K562 (cell line): ENCODE data around the gene GOLGA8J. TPM values are rescaled to one million over a fixed set of nuclear protein-coding genes. Genes with fewer than 3 reads are reported as not detected.

Experiments used
- ATAC-seq: fragments of 200-7000 bp; cut with Tn5 transposase; 3 replicates; pipeline ENCODE4 v1.9.1; 2020; ENCODE audit warnings: moderate library complexity
- BruUV-seq: library from RNA; stranded (reverse); fragments of 400-500 nt; replicated peaks from 2 replicates; lab custom pipeline; 2021; lab: Mats Ljungman, UMichigan
- CTCF ChIA-PET: fragments of 300-600 bp; formaldehyde crosslinking; extraction: SDS; loops from one replicate; lab custom pipeline; 2021; ENCODE audit warnings: low intra/inter-chr PET ratio; lab: Yijun Ruan, JAX
- POLR2A ChIA-PET: fragments of 300-600, 350-650 bp; sonication (Branson Sonifier 250); formaldehyde crosslinking; extraction: SDS; loops from one replicate; lab custom pipeline; 2021; ENCODE audit warnings: antibody characterized with exemption, inconsistent platforms; lab: Yijun Ruan, JAX
- DNase-seq, 4 experiments: peaks; one replicate each; pipeline versions ENCODE4 v3.0.0 to v3.0.0-alpha.2; 2011 to 2018; ENCODE audit warnings: low spot score in 3 of 4, mixed read lengths in 3 of 4; ENCODE audit errors: extremely low read depth in 1 of 4
- FAIRE-seq: peaks from 2 replicates; lab custom pipeline; 2011; peaks lifted over from hg19 to GRCh38; lab: Jason Lieb, UNC
- H2AFZ ChIP-seq: 2 replicates; pipeline ENCODE4 v1.6.0; 2011; ENCODE audit warnings: low read depth, low read length, control low read depth, inconsistent platforms
- H3K27ac ChIP-seq: fragments of 200-600 bp; 3 replicates; pipeline ENCODE4 v1.8.0; 2011; ENCODE audit warnings: low read depth, mild to moderate bottlenecking, control low read depth, inconsistent platforms, low read length, moderate library complexity, mixed read lengths; ENCODE audit errors: extremely low read depth
- H3K27me3 ChIP-seq, 2 experiments: fragments of 300-600 bp in 1 of 2; 2 replicates in 1 of 2; 3 replicates in 1 of 2; pipeline versions ENCODE4 v1.6.0 to v1.8.0; 2011; ENCODE audit warnings: inconsistent platforms in 2 of 2, low read length in 2 of 2, mild to moderate bottlenecking in 1 of 2, mixed read lengths in 1 of 2, moderate library complexity in 1 of 2; ENCODE audit not compliant: control insufficient read depth in 2 of 2, insufficient read depth in 2 of 2
- H3K36me3 ChIP-seq: fragments of 300-600 bp; 3 replicates; pipeline ENCODE4 v1.8.0; 2011; ENCODE audit warnings: mild to moderate bottlenecking, low read length, inconsistent platforms; ENCODE audit not compliant: control insufficient read depth, insufficient read depth
- H3K4me1 ChIP-seq, 2 experiments: fragments of 200-600 bp in 1 of 2; replicated peaks in 1 of 2; 2 replicates in 1 of 2; 3 replicates in 1 of 2; pipeline versions ENCODE4 v1.5.1 to v1.8.0; 2011; ENCODE audit warnings: inconsistent platforms in 2 of 2, low read length in 2 of 2, mild to moderate bottlenecking in 1 of 2, mixed read lengths in 1 of 2, moderate library complexity in 1 of 2; ENCODE audit not compliant: control insufficient read depth in 2 of 2, insufficient read depth in 2 of 2
- H3K4me2 ChIP-seq: 2 replicates; pipeline ENCODE4 v1.6.1; 2011; ENCODE audit warnings: low read length, control low read depth, inconsistent platforms, mixed read lengths; ENCODE audit not compliant: insufficient read depth
- H3K4me3 ChIP-seq: fragments of 200-600 bp; sonication (generic), shearing (Covaris generic); 2 replicates; pipeline ENCODE4 v1.5.1; 2016; ENCODE audit warnings: control low read depth, inconsistent platforms
- H3K79me2 ChIP-seq: fragments of 200-600 bp; 3 replicates; pipeline ENCODE4 v1.8.0; 2011; ENCODE audit warnings: low read length, inconsistent platforms; ENCODE audit not compliant: control insufficient read depth, insufficient read depth
- H3K9ac ChIP-seq, 2 experiments: 2 replicates each; pipeline versions ENCODE4 v1.6.0 to v1.6.1; 2011; ENCODE audit warnings: low read depth in 2 of 2, low read length in 2 of 2, control low read depth in 1 of 2, inconsistent platforms in 1 of 2, mild to moderate bottlenecking in 1 of 2, mixed read lengths in 1 of 2; ENCODE audit not compliant: insufficient read depth in 1 of 2
- H3K9me1 ChIP-seq: one replicate; pipeline ENCODE4 v1.6.0; 2011; ENCODE audit warnings: inconsistent platforms, mild to moderate bottlenecking, low read length, moderate library complexity; ENCODE audit not compliant: control insufficient read depth, insufficient read depth
- H3K9me3 ChIP-seq: replicated peaks from 2 replicates; pipeline ENCODE4 v1.5.1; 2011; ENCODE audit warnings: low read depth, low read length, inconsistent platforms; ENCODE audit not compliant: control insufficient read depth, insufficient read depth
- H4K20me1 ChIP-seq: replicated peaks from 2 replicates; pipeline ENCODE4 v1.6.1; 2011; ENCODE audit warnings: low read length, inconsistent platforms, mixed read lengths; ENCODE audit not compliant: control insufficient read depth, insufficient read depth
- ASH1L ChIP-seq: fragments of 450-650 bp; IDR thresholded peaks from 2 replicates; pipeline ENCODE4 v1.6.1; 2018; ENCODE audit warnings: borderline replicate concordance, mild to moderate bottlenecking, low read depth; ENCODE audit not compliant: partially characterized antibody
- EHMT2 ChIP-seq: fragments of 450-650 bp; IDR thresholded peaks from 2 replicates; pipeline ENCODE4 v1.6.1; 2018; ENCODE audit warnings: antibody characterized with exemption
- HDAC6 ChIP-seq: IDR thresholded peaks from 2 replicates; pipeline ENCODE4 v1.6.1; 2012; ENCODE audit warnings: low read depth, mild to moderate bottlenecking, control low read depth, inconsistent platforms, low read length, moderate library complexity
- HNRNPLL ChIP-seq: fragments of 200-400 bp; formaldehyde crosslinking; IDR thresholded peaks from 2 replicates; pipeline ENCODE4 v1.6.1; 2017; ENCODE audit warnings: low read length, low read depth, mild to moderate bottlenecking; ENCODE audit not compliant: poor library complexity, severe bottlenecking
- NEUROD1 ChIP-seq: fragments of 150-350 bp; IDR thresholded peaks from 2 replicates; pipeline ENCODE4 v1.6.1; 2014; ENCODE audit warnings: borderline replicate concordance, low read length, low read depth; ENCODE audit not compliant: partially characterized antibody
- NR2C2 ChIP-seq, 2 experiments: fragments of 200-800 bp in 1 of 2; sonication (Bioruptor generic) in 1 of 2; sonication (generic) in 1 of 2; formaldehyde crosslinking in 1 of 2; IDR thresholded peaks; 2 replicates each; pipeline versions ENCODE4 v1.6.1 to v1.8.0; 2016 to 2022; ENCODE audit warnings: mild to moderate bottlenecking in 1 of 2, missing compliant biosample characterization in 1 of 2, missing genetic modification characterization in 1 of 2, missing genetic modification reagents in 1 of 2
- SAFB2 ChIP-seq: fragments of 200-400 bp; formaldehyde crosslinking; IDR thresholded peaks from 2 replicates; pipeline ENCODE4 v1.6.1; 2018; ENCODE audit warnings: borderline replicate concordance, low read length, low read depth, moderate library complexity; ENCODE audit not compliant: severe bottlenecking
- TSC22D4 ChIP-seq: fragments of 450-650 bp; IDR thresholded peaks from 2 replicates; pipeline ENCODE4 v1.6.1; 2016; ENCODE audit warnings: missing genetic modification characterization, missing biosample characterization, control low read depth
- ZNF24 ChIP-seq: fragments of 450-650 bp; IDR thresholded peaks from 2 replicates; pipeline ENCODE4 v1.6.1; 2016
- ZZZ3 ChIP-seq: fragments of 450-650 bp; IDR thresholded peaks from 2 replicates; pipeline ENCODE4 v1.6.1; 2016; ENCODE audit warnings: antibody characterized with exemption, mild to moderate bottlenecking, moderate library complexity
- WGBS: fragments of 100-300 bp; shearing (Covaris generic); methylation state at CpG from one replicate; pipeline ENCODE4 v1.1.6; 2016; ENCODE audit warnings: low coverage, mixed read lengths; ENCODE audit not compliant: insufficient coverage; ENCODE audit errors: missing lambda C conversion rate; 5-methylcytosine and 5-hydroxymethylcytosine counted together
- in situ Hi-C: fragments of 300-500 bp; cut with MboI; formaldehyde crosslinking; loops from 4 replicates; pipeline ENCODE4 v1.15.0; 2018; ENCODE audit warnings: inconsistent platforms, mixed read lengths
- intact Hi-C: fragments of 100-400 bp; cut with micrococcal nuclease; formaldehyde crosslinking; loops from 2 replicates; pipeline ENCODE4 v1.14.2; 2022
- polyA plus RNA-seq, 8 experiments: library from polyadenylated mRNA; depleted of rRNA in 4 of 8; stranded (reverse) in 5 of 8; unstranded in 3 of 8; fragments of >200 nt; fragmentation: Nextera tagmentation in 2 of 8; fragmentation: Illumina TruSeq in 1 of 8; extraction: Ambion mirVana in 2 of 8; extraction: Trizol in 1 of 8; gene quantifications; 2 replicates each; pipeline versions ENCODE4 v1.2.1 to v1.2.3, GENCODE V29; 2011 to 2014; ENCODE audit warnings: inconsistent platforms in 1 of 8, missing spikeins in 1 of 8
- total RNA-seq, 7 experiments: library from RNA; depleted of rRNA in 6 of 7; stranded (reverse); fragments of >200 nt in 6 of 7; fragmentation: Illumina TruSeq in 2 of 7; extraction: Trizol in 2 of 7; gene quantifications; 2 replicates each; pipeline versions ENCODE4 v1.2.1 to v1.2.3, GENCODE V29; 2011 to 2021; ENCODE audit warnings: low replicate concordance in 1 of 7
- TF ChIP-seq, protein P1 (sequence below): conservative IDR thresholded peaks from 2 replicates; pipeline ENCODE4 v1.6.1; 2011; ENCODE audit warnings: low read depth, mild to moderate bottlenecking, low read length; ENCODE audit not compliant: control insufficient read depth
- TF ChIP-seq, protein P2 (sequence below), 2 experiments: IDR thresholded peaks; 2 replicates each; pipeline ENCODE4 v1.6.1; 2012; ENCODE audit warnings: improper control_type of control experiment in 2 of 2, low read depth in 2 of 2, low read length in 2 of 2, borderline replicate concordance in 1 of 2
- TF ChIP-seq, protein P3 (sequence below): fragments of 250-450 bp; sonication (Bioruptor Pico); IDR thresholded peaks from 2 replicates; pipeline ENCODE4 v1.4.0; 2020

The GOLGA8J gene
- total and polyA plus RNA-seq, 9 of the 15 experiments (the other 6 are each of a cell fraction or from before 2014, with no cell fraction given) = not detected

DNA sequence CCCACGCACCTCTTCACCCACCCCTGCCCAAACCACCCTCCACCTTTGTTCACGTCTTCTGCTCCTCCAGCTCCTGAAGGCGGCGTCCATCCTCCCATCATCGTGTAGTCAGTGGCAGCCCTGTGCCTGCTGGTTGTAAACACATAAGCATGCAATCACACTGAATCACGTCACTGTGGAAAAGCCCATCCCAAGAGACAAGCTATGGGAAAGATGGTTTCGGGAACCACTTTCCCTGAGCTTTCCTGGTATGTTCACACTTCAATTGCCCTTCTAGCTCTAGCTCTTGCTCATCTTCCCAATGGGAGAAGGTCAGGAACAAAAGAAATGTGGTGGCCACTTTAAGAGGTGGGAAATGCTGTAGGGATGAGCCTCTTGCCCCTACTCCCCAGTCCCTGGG, 14.4 kb upstream of the GOLGA8J start:
- intact Hi-C loops = no loop called here
- no TSS peak for BruUV-seq
- Histone ChIP-seq H3K4me2 (no peak overlapping the region), H3K79me2 (no peaks in the 10 kb centered on the region), H3K36me3 (no peaks in the 10 kb centered on the region), H3K9me3 (no peaks in the 10 kb centered on the region), H3K9ac (no peak overlapping the region), H2AFZ (no peak overlapping the region), H3K27ac (no peak overlapping the region), H3K27me3 (peaks cover 0 to 7% of the 10 kb centered on the region in 2 experiments; a peak in 2 of 5 replicates), H3K4me1 (no peaks in the 10 kb centered on the region), H4K20me1 (no peaks in the 10 kb centered on the region), H3K4me3 (no peak overlapping the region), H3K9me1 (no peaks in the 10 kb centered on the region)
- CTCF ChIA-PET = no interaction called here
- in situ Hi-C loops = loop anchor here (25.0 kb wide), 1 partner anchor 519 kb away; no protein-coding TSS in a partner anchor
- POLR2A ChIA-PET = interaction anchor here (1.1 kb wide), 1 partner anchor 8 kb away, joined by 3 read pairs; no protein-coding TSS in a partner anchor
- no peak for ATAC-seq
- FAIRE-seq = no peak
- 1% methylated on average over 6 of the region's 7 CpGs for WGBS
- no peak for DNase-seq
- TF ChIP-seq ASH1L = no peak
- no peak for TF ChIP-seq NR2C2 (CRISPR knock-in tag; IDR thresholded peaks at IDR 0.05)
- no peak for TF ChIP-seq NR2C2 (tag; IDR thresholded peaks at IDR 0.05)
- TF ChIP-seq ZNF24 = no peak
- no peak for TF ChIP-seq SAFB2
- TF ChIP-seq NEUROD1 = no peak
- TF ChIP-seq HNRNPLL = no peak
- TF ChIP-seq, protein P1, sequence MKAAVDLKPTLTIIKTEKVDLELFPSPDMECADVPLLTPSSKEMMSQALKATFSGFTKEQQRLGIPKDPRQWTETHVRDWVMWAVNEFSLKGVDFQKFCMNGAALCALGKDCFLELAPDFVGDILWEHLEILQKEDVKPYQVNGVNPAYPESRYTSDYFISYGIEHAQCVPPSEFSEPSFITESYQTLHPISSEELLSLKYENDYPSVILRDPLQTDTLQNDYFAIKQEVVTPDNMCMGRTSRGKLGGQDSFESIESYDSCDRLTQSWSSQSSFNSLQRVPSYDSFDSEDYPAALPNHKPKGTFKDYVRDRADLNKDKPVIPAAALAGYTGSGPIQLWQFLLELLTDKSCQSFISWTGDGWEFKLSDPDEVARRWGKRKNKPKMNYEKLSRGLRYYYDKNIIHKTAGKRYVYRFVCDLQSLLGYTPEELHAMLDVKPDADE = no peak
- TF ChIP-seq, protein P2, sequence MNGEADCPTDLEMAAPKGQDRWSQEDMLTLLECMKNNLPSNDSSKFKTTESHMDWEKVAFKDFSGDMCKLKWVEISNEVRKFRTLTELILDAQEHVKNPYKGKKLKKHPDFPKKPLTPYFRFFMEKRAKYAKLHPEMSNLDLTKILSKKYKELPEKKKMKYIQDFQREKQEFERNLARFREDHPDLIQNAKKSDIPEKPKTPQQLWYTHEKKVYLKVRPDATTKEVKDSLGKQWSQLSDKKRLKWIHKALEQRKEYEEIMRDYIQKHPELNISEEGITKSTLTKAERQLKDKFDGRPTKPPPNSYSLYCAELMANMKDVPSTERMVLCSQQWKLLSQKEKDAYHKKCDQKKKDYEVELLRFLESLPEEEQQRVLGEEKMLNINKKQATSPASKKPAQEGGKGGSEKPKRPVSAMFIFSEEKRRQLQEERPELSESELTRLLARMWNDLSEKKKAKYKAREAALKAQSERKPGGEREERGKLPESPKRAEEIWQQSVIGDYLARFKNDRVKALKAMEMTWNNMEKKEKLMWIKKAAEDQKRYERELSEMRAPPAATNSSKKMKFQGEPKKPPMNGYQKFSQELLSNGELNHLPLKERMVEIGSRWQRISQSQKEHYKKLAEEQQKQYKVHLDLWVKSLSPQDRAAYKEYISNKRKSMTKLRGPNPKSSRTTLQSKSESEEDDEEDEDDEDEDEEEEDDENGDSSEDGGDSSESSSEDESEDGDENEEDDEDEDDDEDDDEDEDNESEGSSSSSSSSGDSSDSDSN (IDR thresholded peaks at IDR 0.05; ENCODE audit: borderline replicate concordance in 1 of 2, low read depth in 2 of 2, low read length in 2 of 2) = no peak
- TF ChIP-seq TSC22D4 (tag) = no peak
- TF ChIP-seq, protein P3, sequence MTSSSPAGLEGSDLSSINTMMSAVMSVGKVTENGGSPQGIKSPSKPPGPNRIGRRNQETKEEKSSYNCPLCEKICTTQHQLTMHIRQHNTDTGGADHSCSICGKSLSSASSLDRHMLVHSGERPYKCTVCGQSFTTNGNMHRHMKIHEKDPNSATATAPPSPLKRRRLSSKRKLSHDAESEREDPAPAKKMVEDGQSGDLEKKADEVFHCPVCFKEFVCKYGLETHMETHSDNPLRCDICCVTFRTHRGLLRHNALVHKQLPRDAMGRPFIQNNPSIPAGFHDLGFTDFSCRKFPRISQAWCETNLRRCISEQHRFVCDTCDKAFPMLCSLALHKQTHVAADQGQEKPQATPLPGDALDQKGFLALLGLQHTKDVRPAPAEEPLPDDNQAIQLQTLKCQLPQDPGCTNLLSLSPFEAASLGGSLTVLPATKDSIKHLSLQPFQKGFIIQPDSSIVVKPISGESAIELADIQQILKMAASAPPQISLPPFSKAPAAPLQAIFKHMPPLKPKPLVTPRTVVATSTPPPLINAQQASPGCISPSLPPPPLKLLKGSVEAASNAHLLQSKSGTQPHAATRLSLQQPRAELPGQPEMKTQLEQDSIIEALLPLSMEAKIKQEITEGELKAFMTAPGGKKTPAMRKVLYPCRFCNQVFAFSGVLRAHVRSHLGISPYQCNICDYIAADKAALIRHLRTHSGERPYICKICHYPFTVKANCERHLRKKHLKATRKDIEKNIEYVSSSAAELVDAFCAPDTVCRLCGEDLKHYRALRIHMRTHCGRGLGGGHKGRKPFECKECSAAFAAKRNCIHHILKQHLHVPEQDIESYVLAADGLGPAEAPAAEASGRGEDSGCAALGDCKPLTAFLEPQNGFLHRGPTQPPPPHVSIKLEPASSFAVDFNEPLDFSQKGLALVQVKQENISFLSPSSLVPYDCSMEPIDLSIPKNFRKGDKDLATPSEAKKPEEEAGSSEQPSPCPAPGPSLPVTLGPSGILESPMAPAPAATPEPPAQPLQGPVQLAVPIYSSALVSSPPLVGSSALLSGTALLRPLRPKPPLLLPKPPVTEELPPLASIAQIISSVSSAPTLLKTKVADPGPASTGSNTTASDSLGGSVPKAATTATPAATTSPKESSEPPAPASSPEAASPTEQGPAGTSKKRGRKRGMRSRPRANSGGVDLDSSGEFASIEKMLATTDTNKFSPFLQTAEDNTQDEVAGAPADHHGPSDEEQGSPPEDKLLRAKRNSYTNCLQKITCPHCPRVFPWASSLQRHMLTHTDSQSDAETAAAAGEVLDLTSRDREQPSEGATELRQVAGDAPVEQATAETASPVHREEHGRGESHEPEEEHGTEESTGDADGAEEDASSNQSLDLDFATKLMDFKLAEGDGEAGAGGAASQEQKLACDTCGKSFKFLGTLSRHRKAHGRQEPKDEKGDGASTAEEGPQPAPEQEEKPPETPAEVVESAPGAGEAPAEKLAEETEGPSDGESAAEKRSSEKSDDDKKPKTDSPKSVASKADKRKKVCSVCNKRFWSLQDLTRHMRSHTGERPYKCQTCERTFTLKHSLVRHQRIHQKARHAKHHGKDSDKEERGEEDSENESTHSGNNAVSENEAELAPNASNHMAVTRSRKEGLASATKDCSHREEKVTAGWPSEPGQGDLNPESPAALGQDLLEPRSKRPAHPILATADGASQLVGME (CRISPR knock-in tag) = no peak
- TF ChIP-seq HDAC6 = no peak
- no peak for TF ChIP-seq EHMT2
- TF ChIP-seq ZZZ3 = no peak
